ENCODE measurements around the gene PLA2G6. TPM values are rescaled to one million over a fixed set of nuclear protein-coding genes. Genes with fewer than 3 reads are reported as not detected.
A peak's percentile ranks its signal among the peaks of the same experiment; 100 is the strongest.

The PLA2G6 gene
- total and polyA plus RNA-seq, 8 donors: 6.0 to 68.3 (median 25.8) TPM

- Histone ChIP-seq H3K4me3 (no peak overlapping the region), H3K27me3 (no peaks in the 10 kb centered on the region), H3K4me1 (peaks cover 25 to 64% (median 53%) of the 10 kb centered on the region in 4 donors), H3K9me3 (no peaks in the 10 kb centered on the region), H3K27ac (peak overlapping the region; percentile 67 to 83 (median 76)), H3K36me3 (peaks cover 0 to 6% (median 2%) of the 10 kb centered on the region in 4 donors)
- no peak for DNase-seq
- TF ChIP-seq POLR2AphosphoS5 (IDR thresholded peaks at IDR 0.05) (no peak), EP300 (IDR thresholded peaks at IDR 0.05) (no peak), POLR2A (IDR thresholded peaks at IDR 0.05) (no peak)
- TF ChIP-seq, protein P1, sequence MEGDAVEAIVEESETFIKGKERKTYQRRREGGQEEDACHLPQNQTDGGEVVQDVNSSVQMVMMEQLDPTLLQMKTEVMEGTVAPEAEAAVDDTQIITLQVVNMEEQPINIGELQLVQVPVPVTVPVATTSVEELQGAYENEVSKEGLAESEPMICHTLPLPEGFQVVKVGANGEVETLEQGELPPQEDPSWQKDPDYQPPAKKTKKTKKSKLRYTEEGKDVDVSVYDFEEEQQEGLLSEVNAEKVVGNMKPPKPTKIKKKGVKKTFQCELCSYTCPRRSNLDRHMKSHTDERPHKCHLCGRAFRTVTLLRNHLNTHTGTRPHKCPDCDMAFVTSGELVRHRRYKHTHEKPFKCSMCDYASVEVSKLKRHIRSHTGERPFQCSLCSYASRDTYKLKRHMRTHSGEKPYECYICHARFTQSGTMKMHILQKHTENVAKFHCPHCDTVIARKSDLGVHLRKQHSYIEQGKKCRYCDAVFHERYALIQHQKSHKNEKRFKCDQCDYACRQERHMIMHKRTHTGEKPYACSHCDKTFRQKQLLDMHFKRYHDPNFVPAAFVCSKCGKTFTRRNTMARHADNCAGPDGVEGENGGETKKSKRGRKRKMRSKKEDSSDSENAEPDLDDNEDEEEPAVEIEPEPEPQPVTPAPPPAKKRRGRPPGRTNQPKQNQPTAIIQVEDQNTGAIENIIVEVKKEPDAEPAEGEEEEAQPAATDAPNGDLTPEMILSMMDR (IDR thresholded peaks at IDR 0.05): no peak
- WGBS, 5 donors: 47 to 62% (median 61%) methylated on average over 16 of the region's 16 CpGs
- intact Hi-C loops (cut with DNase I; ENCODE audit: low total_unique reads): no loop called here
Observed at GRCh38 chr22:38171927-38172831, 9.5 kb downstream of the PLA2G6 start.

DNA sequence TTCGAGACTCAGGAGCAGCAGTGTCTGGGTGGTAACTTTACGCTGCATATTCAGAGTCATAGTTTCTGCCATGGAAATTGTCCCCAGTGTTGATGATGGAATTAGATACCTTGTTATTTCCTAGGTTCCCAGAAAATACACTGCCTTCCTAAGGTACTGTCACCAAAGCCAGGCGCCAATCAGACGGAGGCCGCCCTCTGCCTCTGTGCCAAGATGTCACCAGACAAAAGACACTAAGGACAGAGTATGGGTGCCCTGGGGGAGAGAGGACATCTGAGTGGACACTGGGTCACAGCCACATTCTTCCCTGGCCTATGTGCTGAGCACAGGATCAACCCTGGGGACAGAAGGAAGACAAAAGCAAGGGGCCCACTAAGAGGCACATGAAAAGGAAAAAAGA is 11.2 kb downstream of the PLA2G6 start:
- TF ChIP-seq POLR2AphosphoS5 (IDR thresholded peaks at IDR 0.05) (no peak), POLR2A (IDR thresholded peaks at IDR 0.05) (no peak), EP300 (IDR thresholded peaks at IDR 0.05) (no peak)
- TF ChIP-seq, protein P1 (IDR thresholded peaks at IDR 0.05): no peak
- Histone ChIP-seq H3K27ac (no peak overlapping the region), H3K4me3 (no peak overlapping the region), H3K9me3 (no peaks in the 10 kb centered on the region), H3K36me3 (peaks cover 0 to 16% (median 2%) of the 10 kb centered on the region in 4 donors), H3K27me3 (no peaks in the 10 kb centered on the region), H3K4me1 (peaks cover 25 to 59% (median 41%) of the 10 kb centered on the region in 4 donors)
- no peak for DNase-seq
- intact Hi-C loops (cut with DNase I; ENCODE audit: low total_unique reads): no loop called here
- WGBS, 5 donors: 96 to 98% (median 97%) methylated on average over 5 of the region's 5 CpGs

GRCh38 chr22:38169116-38169515 is 12.5 kb downstream of the PLA2G6 start:
- Histone ChIP-seq H3K36me3 (peaks cover 0 to 16% (median 2%) of the 10 kb centered on the region in 4 donors), H3K27me3 (no peaks in the 10 kb centered on the region), H3K4me3 (no peak overlapping the region), H3K4me1 (peaks cover 29 to 63% (median 45%) of the 10 kb centered on the region in 4 donors), H3K27ac (peak overlapping the region in 2 of 5 donors; percentile 34 to 80), H3K9me3 (no peaks in the 10 kb centered on the region)
- TF ChIP-seq EP300 (IDR thresholded peaks at IDR 0.05) (no peak), POLR2A (IDR thresholded peaks at IDR 0.05) (no peak), POLR2AphosphoS5 (IDR thresholded peaks at IDR 0.05) (no peak)
- TF ChIP-seq, protein P1 (IDR thresholded peaks at IDR 0.05): no peak
- intact Hi-C loops (cut with DNase I; ENCODE audit: low total_unique reads): no loop called here
- 93 to 95% (median 93%) methylated on average over 17 of the region's 17 CpGs for WGBS, 5 donors
- no peak for DNase-seq

DNA sequence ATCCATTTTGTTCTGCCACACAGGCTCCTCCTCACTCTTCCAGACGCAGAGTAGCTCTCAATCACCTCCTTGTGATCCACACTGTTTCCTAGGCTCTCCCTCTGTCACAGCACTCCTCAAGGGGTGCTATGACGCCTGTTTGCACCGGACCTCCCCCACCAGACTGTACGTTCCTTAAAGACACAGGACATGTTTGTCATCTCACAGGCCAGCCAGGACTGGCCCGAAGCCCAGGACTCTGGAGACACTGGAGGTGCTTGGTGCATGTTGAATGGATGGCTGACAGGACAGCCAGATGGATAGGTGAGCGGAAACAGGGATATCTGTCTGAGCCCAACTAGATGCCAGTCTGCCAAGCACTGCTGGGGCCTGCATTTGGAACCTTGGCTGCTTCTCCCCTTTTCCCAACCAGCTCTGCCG is 13.6 kb downstream of the PLA2G6 start:
- peaks cover 0 to 16% (median 2%) of the 10 kb centered on the region in 4 donors for H3K36me3 ChIP-seq
- WGBS, 5 donors: 23 to 43% (median 29%) methylated on average over 7 of the region's 7 CpGs
- peaks cover 24 to 61% (median 45%) of the 10 kb centered on the region in 4 donors for H3K4me1 ChIP-seq
- H3K4me3 ChIP-seq: no peak overlapping the region
- intact Hi-C loops (cut with DNase I; ENCODE audit: low total_unique reads): no loop called here
- H3K9me3 ChIP-seq: no peaks in the 10 kb centered on the region
- H3K27me3 ChIP-seq: no peaks in the 10 kb centered on the region
- peak overlapping the region; percentile 5 to 80 (median 47) for H3K27ac ChIP-seq
- peak in 1 of 2 donors; percentile 77 for DNase-seq
- TF ChIP-seq POLR2AphosphoS5 (IDR thresholded peaks at IDR 0.05) (peak in 1 of 3 donors; percentile 60), POLR2A (IDR thresholded peaks at IDR 0.05) (no peak)
- TF ChIP-seq, protein P1 (IDR thresholded peaks at IDR 0.05): no peak

Measured in stomach (tissue), 9 donors.